Neural progenitor cell (in vitro differentiated cells): ENCODE measurements around the gene ARL8A. TPM values are rescaled to one million over a fixed set of nuclear protein-coding genes. Genes with fewer than 3 reads are reported as not detected.

ENCODE experiments used
- DNase-seq: peaks from one replicate; pipeline ENCODE4 v3.0.0-alpha.2; 2016; ENCODE audit warnings: low spot score
- H2AFZ ChIP-seq: fragments of 200-600 bp; sonication (generic); replicated peaks from 2 replicates; pipeline ENCODE4 v1.6.1; 2016; ENCODE audit warnings: antibody characterized with exemption
- H3F3A ChIP-seq: fragments of 200-600 bp; sonication (generic); 2 replicates; pipeline ENCODE4 v1.6.1; 2016; ENCODE audit warnings: antibody characterized with exemption, low read depth
- H3K27ac ChIP-seq: fragments of 200-600 bp; sonication (generic); 2 replicates; pipeline ENCODE4 v1.5.1; 2016; ENCODE audit warnings: mild to moderate bottlenecking
- H3K27me3 ChIP-seq: fragments of 200-600 bp; sonication (generic); 2 replicates; pipeline ENCODE4 v1.6.1; 2016; ENCODE audit warnings: mild to moderate bottlenecking, moderate library complexity
- H3K36me3 ChIP-seq: fragments of 200-600 bp; sonication (generic); 2 replicates; pipeline ENCODE4 v1.5.1; 2016
- H3K4me1 ChIP-seq: fragments of 200-600 bp; sonication (generic); 2 replicates; pipeline ENCODE4 v1.6.1; 2016; ENCODE audit warnings: mixed run types
- H3K4me2 ChIP-seq: fragments of 200-600 bp; sonication (generic); 2 replicates; pipeline ENCODE4 v1.6.1; 2016
- H3K4me3 ChIP-seq: fragments of 200-600 bp; sonication (generic); 2 replicates; pipeline ENCODE4 v1.5.1; 2016
- H3K79me2 ChIP-seq: fragments of 200-600 bp; sonication (generic); 2 replicates; pipeline ENCODE4 v1.6.1; 2016; ENCODE audit warnings: low read depth
- H3K9ac ChIP-seq: fragments of 200-600 bp; sonication (generic); 2 replicates; pipeline ENCODE4 v1.6.1; 2016
- H3K9me3 ChIP-seq: fragments of 200-600 bp; sonication (generic); 2 replicates; pipeline ENCODE4 v1.5.1; 2016; ENCODE audit warnings: low read depth
- H4K20me1 ChIP-seq: fragments of 200-600 bp; sonication (generic); 2 replicates; pipeline ENCODE4 v1.6.1; 2016; ENCODE audit warnings: low read depth
- H3K27ac Mint-ChIP-seq: 3 replicates; pipeline ENCODE4 v1.8.0; 2021; ENCODE audit warnings: mixed read lengths
- H3K27me3 Mint-ChIP-seq: 2 replicates; pipeline ENCODE4 v1.8.0; 2022; ENCODE audit warnings: low read depth, mild to moderate bottlenecking, inconsistent platforms, moderate library complexity, mixed read lengths; ENCODE audit not compliant: insufficient read depth
- H3K36me3 Mint-ChIP-seq: 3 replicates; pipeline ENCODE4 v1.8.0; 2021; ENCODE audit warnings: mixed read lengths
- H3K4me1 Mint-ChIP-seq: 3 replicates; pipeline ENCODE4 v1.8.0; 2021; ENCODE audit warnings: mixed read lengths
- H3K4me3 Mint-ChIP-seq: 3 replicates; pipeline ENCODE4 v1.8.0; 2021; ENCODE audit warnings: mild to moderate bottlenecking, moderate library complexity, mixed read lengths
- H3K9me3 Mint-ChIP-seq: 3 replicates; pipeline ENCODE4 v1.8.0; 2020; ENCODE audit warnings: mixed read lengths
- EZH2 ChIP-seq: fragments of 200-600 bp; sonication (generic); IDR thresholded peaks from 2 replicates; pipeline ENCODE4 v1.6.1; 2017; ENCODE audit warnings: antibody characterized with exemption, mild to moderate bottlenecking, moderate library complexity
- EZH2phosphoT487 ChIP-seq: fragments of 200-600 bp; sonication (generic); IDR thresholded peaks from 2 replicates; pipeline ENCODE4 v1.6.1; 2017; ENCODE audit warnings: antibody characterized with exemption
- total RNA-seq: library from RNA; depleted of rRNA; stranded (reverse); fragments of >200 nt; gene quantifications from 2 replicates; pipeline ENCODE4 v1.2.3, GENCODE V29; 2015; ENCODE audit warnings: low replicate concordance
- TF ChIP-seq, protein P1 (sequence below): fragments of 200-600 bp; sonication (generic); IDR thresholded peaks from 2 replicates; pipeline ENCODE4 v1.5.1; 2017; ENCODE audit warnings: antibody characterized with exemption, mild to moderate bottlenecking

ARL8A gene
- total RNA-seq, 1 donor from 2014 or later = 13.3 TPM

GRCh38 chr1:202165267-202165941, 20.9 kb upstream of the ARL8A start:
- Histone ChIP-seq H4K20me1 (no peaks in the 10 kb centered on the region), H3F3A (no peaks in the 10 kb centered on the region), H3K4me3 (no peak overlapping the region), H3K9me3 (no peaks in the 10 kb centered on the region), H2AFZ (no peak overlapping the region), H3K4me2 (no peak overlapping the region), H3K79me2 (no peaks in the 10 kb centered on the region), H3K4me1 (peaks cover 11% of the 10 kb centered on the region), H3K36me3 (no peaks in the 10 kb centered on the region), H3K27me3 (no peaks in the 10 kb centered on the region), H3K27ac (no peak overlapping the region), H3K9ac (no peak overlapping the region)
- Mint-ChIP-seq H3K4me1 (peaks cover 27% of the 10 kb centered on the region), H3K27me3 (peaks cover 4% of the 10 kb centered on the region), H3K27ac (no peak overlapping the region), H3K4me3 (no peak overlapping the region), H3K9me3 (no peaks in the 10 kb centered on the region), H3K36me3 (no peaks in the 10 kb centered on the region)
- TF ChIP-seq, protein P1, sequence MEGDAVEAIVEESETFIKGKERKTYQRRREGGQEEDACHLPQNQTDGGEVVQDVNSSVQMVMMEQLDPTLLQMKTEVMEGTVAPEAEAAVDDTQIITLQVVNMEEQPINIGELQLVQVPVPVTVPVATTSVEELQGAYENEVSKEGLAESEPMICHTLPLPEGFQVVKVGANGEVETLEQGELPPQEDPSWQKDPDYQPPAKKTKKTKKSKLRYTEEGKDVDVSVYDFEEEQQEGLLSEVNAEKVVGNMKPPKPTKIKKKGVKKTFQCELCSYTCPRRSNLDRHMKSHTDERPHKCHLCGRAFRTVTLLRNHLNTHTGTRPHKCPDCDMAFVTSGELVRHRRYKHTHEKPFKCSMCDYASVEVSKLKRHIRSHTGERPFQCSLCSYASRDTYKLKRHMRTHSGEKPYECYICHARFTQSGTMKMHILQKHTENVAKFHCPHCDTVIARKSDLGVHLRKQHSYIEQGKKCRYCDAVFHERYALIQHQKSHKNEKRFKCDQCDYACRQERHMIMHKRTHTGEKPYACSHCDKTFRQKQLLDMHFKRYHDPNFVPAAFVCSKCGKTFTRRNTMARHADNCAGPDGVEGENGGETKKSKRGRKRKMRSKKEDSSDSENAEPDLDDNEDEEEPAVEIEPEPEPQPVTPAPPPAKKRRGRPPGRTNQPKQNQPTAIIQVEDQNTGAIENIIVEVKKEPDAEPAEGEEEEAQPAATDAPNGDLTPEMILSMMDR = no peak
- TF ChIP-seq EZH2phosphoT487 (no peak), EZH2 (no peak)
- DNase-seq = no peak

GRCh38 chr1:202164271-202165037, 19.9 kb upstream of the ARL8A start:
- Mint-ChIP-seq H3K36me3 (no peaks in the 10 kb centered on the region), H3K9me3 (no peaks in the 10 kb centered on the region), H3K4me3 (no peak overlapping the region), H3K27ac (no peak overlapping the region), H3K27me3 (peaks cover 2% of the 10 kb centered on the region), H3K4me1 (peaks cover 29% of the 10 kb centered on the region)
- no peak for DNase-seq
- no peaks in the 10 kb centered on the region for H3K9me3 ChIP-seq
- no peak overlapping the region for H3K4me2 ChIP-seq
- no peaks in the 10 kb centered on the region for H3K36me3 ChIP-seq
- no peak overlapping the region for H3K9ac ChIP-seq
- no peak for TF ChIP-seq EZH2
- TF ChIP-seq EZH2phosphoT487 = no peak
- TF ChIP-seq, protein P1 = no peak
- peaks cover 11% of the 10 kb centered on the region for H3K4me1 ChIP-seq
- no peaks in the 10 kb centered on the region for H4K20me1 ChIP-seq
- H3K4me3 ChIP-seq = no peak overlapping the region
- H3K27ac ChIP-seq = no peak overlapping the region
- no peaks in the 10 kb centered on the region for H3K79me2 ChIP-seq
- no peak overlapping the region for H2AFZ ChIP-seq
- no peaks in the 10 kb centered on the region for H3F3A ChIP-seq
- no peaks in the 10 kb centered on the region for H3K27me3 ChIP-seq

- TF ChIP-seq EZH2 (no peak), EZH2phosphoT487 (no peak)
- TF ChIP-seq, protein P1 = no peak
- Mint-ChIP-seq H3K4me3 (no peak overlapping the region), H3K4me1 (peaks cover 31% of the 10 kb centered on the region)
Observed at GRCh38 chr1:202163281-202164270, 19.0 kb upstream of the ARL8A start.

More at GRCh38 chr1:202163281-202164270, 19.0 kb upstream of the ARL8A start:
- Histone ChIP-seq H3K4me3 (no peak overlapping the region), H3K9me3 (no peaks in the 10 kb centered on the region), H4K20me1 (no peaks in the 10 kb centered on the region), H3K4me1 (peaks cover 11% of the 10 kb centered on the region), H3K4me2 (no peak overlapping the region), H3K79me2 (no peaks in the 10 kb centered on the region), H2AFZ (no peak overlapping the region), H3K36me3 (no peaks in the 10 kb centered on the region), H3F3A (no peaks in the 10 kb centered on the region), H3K9ac (no peak overlapping the region), H3K27ac (no peak overlapping the region), H3K27me3 (no peaks in the 10 kb centered on the region)
- Mint-ChIP-seq H3K9me3 (no peaks in the 10 kb centered on the region), H3K36me3 (no peaks in the 10 kb centered on the region), H3K27me3 (no peaks in the 10 kb centered on the region), H3K27ac (no peak overlapping the region)
- DNase-seq = no peak
